ENCODE data around the gene GSTCD. TPM values are rescaled to one million over a fixed set of nuclear protein-coding genes. Genes with fewer than 3 reads are reported as not detected.

The GSTCD gene
- total RNA-seq, 2 experiments from 2014 or later, result 20.2 to 22.3 TPM

DNA sequence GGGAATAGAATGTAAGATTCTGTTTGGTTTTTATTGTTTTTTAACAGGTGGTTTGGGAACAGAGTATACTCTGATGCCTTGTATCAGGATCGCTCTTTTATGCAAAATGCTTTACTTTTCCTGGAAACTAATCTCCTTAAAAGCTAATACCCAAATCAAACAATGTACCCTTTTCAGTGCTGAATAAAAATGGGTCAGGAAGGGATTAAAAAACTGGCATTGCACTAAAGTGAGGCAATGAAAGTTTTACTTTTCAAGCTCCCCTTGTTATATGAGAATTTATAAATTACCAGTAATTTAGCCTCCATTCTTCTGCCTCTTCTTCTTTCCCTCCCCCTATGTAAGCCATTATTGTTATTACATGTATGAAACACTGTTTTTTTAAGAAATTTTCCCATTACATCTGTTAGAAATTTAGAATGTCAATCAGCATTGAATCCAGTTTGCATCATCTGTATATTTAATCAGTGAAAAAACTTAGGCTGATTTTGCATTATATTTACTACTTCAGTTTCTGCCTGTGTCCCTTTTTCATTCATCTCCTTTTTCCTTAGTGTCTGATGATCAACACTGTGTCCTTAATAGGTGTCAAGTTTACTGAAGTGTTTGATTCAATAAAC is 97.0 kb downstream of the GSTCD start:
- Histone ChIP-seq H3K79me2 (ENCODE audit: insufficient read depth, low read depth, low read length) (no peaks in the 10 kb centered on the region), H3K4me3 (ENCODE audit: low read depth, low read length, poor library complexity, severe bottlenecking) (no peak overlapping the region), H3K36me3 (ENCODE audit: insufficient read depth, low read length) (no peaks in the 10 kb centered on the region), H3K9me2 (ENCODE audit: insufficient read depth, low read length) (no peaks in the 10 kb centered on the region), H3K4me2 (ENCODE audit: low read length) (no peak overlapping the region), H3K4me1 (ENCODE audit: insufficient read depth, low read length, poor library complexity, severe bottlenecking) (no peaks in the 10 kb centered on the region), H3K9me3 (ENCODE audit: low read length) (no peaks in the 10 kb centered on the region), H3K27ac (ENCODE audit: low read depth, low read length, poor library complexity, severe bottlenecking) (no peak overlapping the region), H2AFZ (ENCODE audit: low read length) (no peak overlapping the region), H4K20me1 (ENCODE audit: insufficient read depth, low read length) (no peaks in the 10 kb centered on the region; the same call in 1 of the 2 replicates)
- CTCF ChIA-PET (ENCODE audit: unreplicated experiment), result no interaction called here
- POLR2A ChIA-PET, result interaction anchor here (0.7 to 0.9 kb wide), 2 partner anchors 22 to 37 kb away, joined by 3 read pairs; no protein-coding TSS in a partner anchor
- TF ChIP-seq CTCF (conservative IDR thresholded peaks at IDR 0.05; ENCODE audit: low read length) (no peak), EZH2phosphoT487 (IDR thresholded peaks at IDR 0.05; ENCODE audit: borderline replicate concordance, low read depth, low read length) (no peak)
- BruUV-seq (replicated peaks), result no TSS peak
- no peak for DNase-seq (ENCODE audit: low spot score)
- intact Hi-C loops (cut with micrococcal nuclease; ENCODE audit: unreplicated experiment), result no loop called here

- no peak for DNase-seq (ENCODE audit: low spot score)
- Histone ChIP-seq H3K4me1 (ENCODE audit: insufficient read depth, low read length, poor library complexity, severe bottlenecking) (no peaks in the 10 kb centered on the region), H4K20me1 (ENCODE audit: insufficient read depth, low read length) (no peaks in the 10 kb centered on the region), H3K4me3 (ENCODE audit: low read depth, low read length, poor library complexity, severe bottlenecking) (no peak overlapping the region), H3K27ac (ENCODE audit: low read depth, low read length, poor library complexity, severe bottlenecking) (no peak overlapping the region), H3K9me2 (ENCODE audit: insufficient read depth, low read length) (no peaks in the 10 kb centered on the region), H3K4me2 (ENCODE audit: low read length) (no peak overlapping the region), H3K36me3 (ENCODE audit: insufficient read depth, low read length) (no peaks in the 10 kb centered on the region), H2AFZ (ENCODE audit: low read length) (no peak overlapping the region), H3K9me3 (ENCODE audit: low read length) (no peaks in the 10 kb centered on the region), H3K79me2 (ENCODE audit: insufficient read depth, low read depth, low read length) (no peaks in the 10 kb centered on the region)
- CTCF ChIA-PET (ENCODE audit: unreplicated experiment), result no interaction called here
- BruUV-seq (replicated peaks), result no TSS peak
- no peak for TF ChIP-seq EZH2phosphoT487 (IDR thresholded peaks at IDR 0.05; ENCODE audit: borderline replicate concordance, low read depth, low read length)
- intact Hi-C loops (cut with micrococcal nuclease; ENCODE audit: unreplicated experiment), result no loop called here
- POLR2A ChIA-PET, result interaction anchor here (1.3 kb wide), 1 partner anchor 15 kb away, joined by 4 read pairs; no protein-coding TSS in a partner anchor
Observed at GRCh38 chr4:105807496-105807895, 98.9 kb downstream of the GSTCD start.

- no peak overlapping the region for H3K4me3 ChIP-seq (ENCODE audit: low read depth, low read length, poor library complexity, severe bottlenecking)
- CTCF ChIA-PET (ENCODE audit: unreplicated experiment), result no interaction called here
- H3K79me2 ChIP-seq (ENCODE audit: insufficient read depth, low read depth, low read length), result no peaks in the 10 kb centered on the region
- H3K27ac ChIP-seq (ENCODE audit: low read depth, low read length, poor library complexity, severe bottlenecking), result no peak overlapping the region
- no TSS peak for BruUV-seq (replicated peaks)
- H4K20me1 ChIP-seq (ENCODE audit: insufficient read depth, low read length), result no peaks in the 10 kb centered on the region
- POLR2A ChIA-PET, result interaction anchor here (0.5 to 1.3 kb wide), 2 partner anchors 16 to 450 kb away, joined by 3 to 4 read pairs; no protein-coding TSS in a partner anchor
- no peak for DNase-seq (ENCODE audit: low spot score)
- H3K36me3 ChIP-seq (ENCODE audit: insufficient read depth, low read length), result no peaks in the 10 kb centered on the region
- no peak overlapping the region for H2AFZ ChIP-seq (ENCODE audit: low read length)
- no peaks in the 10 kb centered on the region for H3K9me3 ChIP-seq (ENCODE audit: low read length)
- no peak for TF ChIP-seq EZH2phosphoT487 (IDR thresholded peaks at IDR 0.05; ENCODE audit: borderline replicate concordance, low read depth, low read length)
- H3K9me2 ChIP-seq (ENCODE audit: insufficient read depth, low read length), result no peaks in the 10 kb centered on the region
- H3K4me2 ChIP-seq (ENCODE audit: low read length), result no peak overlapping the region
- intact Hi-C loops (cut with micrococcal nuclease; ENCODE audit: unreplicated experiment), result no loop called here
- H3K4me1 ChIP-seq (ENCODE audit: insufficient read depth, low read length, poor library complexity, severe bottlenecking), result no peaks in the 10 kb centered on the region
Observed at GRCh38 chr4:105808030-105808749, 99.6 kb downstream of the GSTCD start.

All from OCI-LY7 (cell line).